Measurements from ENCODE around the gene WNT1.

Gene WNT1

GRCh38 chr12:48980389-48980952, 2.3 kb downstream of the WNT1 start:
- TF ChIP-seq, protein P1, sequence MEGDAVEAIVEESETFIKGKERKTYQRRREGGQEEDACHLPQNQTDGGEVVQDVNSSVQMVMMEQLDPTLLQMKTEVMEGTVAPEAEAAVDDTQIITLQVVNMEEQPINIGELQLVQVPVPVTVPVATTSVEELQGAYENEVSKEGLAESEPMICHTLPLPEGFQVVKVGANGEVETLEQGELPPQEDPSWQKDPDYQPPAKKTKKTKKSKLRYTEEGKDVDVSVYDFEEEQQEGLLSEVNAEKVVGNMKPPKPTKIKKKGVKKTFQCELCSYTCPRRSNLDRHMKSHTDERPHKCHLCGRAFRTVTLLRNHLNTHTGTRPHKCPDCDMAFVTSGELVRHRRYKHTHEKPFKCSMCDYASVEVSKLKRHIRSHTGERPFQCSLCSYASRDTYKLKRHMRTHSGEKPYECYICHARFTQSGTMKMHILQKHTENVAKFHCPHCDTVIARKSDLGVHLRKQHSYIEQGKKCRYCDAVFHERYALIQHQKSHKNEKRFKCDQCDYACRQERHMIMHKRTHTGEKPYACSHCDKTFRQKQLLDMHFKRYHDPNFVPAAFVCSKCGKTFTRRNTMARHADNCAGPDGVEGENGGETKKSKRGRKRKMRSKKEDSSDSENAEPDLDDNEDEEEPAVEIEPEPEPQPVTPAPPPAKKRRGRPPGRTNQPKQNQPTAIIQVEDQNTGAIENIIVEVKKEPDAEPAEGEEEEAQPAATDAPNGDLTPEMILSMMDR (IDR thresholded peaks at IDR 0.05; ENCODE audit: low read depth, low read length): no peak
- no peak for TF ChIP-seq EZH2phosphoT487 (IDR thresholded peaks at IDR 0.05; ENCODE audit: low read depth)
- Histone ChIP-seq H3K27me3 (ENCODE audit: low read depth, low read length) (peaks cover 35% of the 10 kb centered on the region), H3K79me2 (ENCODE audit: low read length) (no peaks in the 10 kb centered on the region), H3K27ac (ENCODE audit: low read length) (no peak overlapping the region), H3K4me3 (ENCODE audit: low read length) (no peak overlapping the region), H3K9me3 (ENCODE audit: insufficient read depth, low read length) (no peaks in the 10 kb centered on the region), H3K36me3 (replicated peaks; ENCODE audit: low read depth, low read length) (no peaks in the 10 kb centered on the region), H3K4me1 (ENCODE audit: low read length) (no peaks in the 10 kb centered on the region), H3K9ac (ENCODE audit: low read length) (no peak overlapping the region), H2AFZ (ENCODE audit: low read depth, low read length) (no peak overlapping the region), H3K4me2 (ENCODE audit: low read length) (no peak overlapping the region), H4K20me1 (ENCODE audit: insufficient read depth, low read length) (no peaks in the 10 kb centered on the region)

GRCh38 chr12:48980953-48981756, 3.0 kb downstream of the WNT1 start:
- H3K4me3 ChIP-seq (ENCODE audit: low read length): no peak overlapping the region
- H3K4me1 ChIP-seq (ENCODE audit: low read length): no peaks in the 10 kb centered on the region
- H3K4me2 ChIP-seq (ENCODE audit: low read length): no peak overlapping the region
- peaks cover 35% of the 10 kb centered on the region for H3K27me3 ChIP-seq (ENCODE audit: low read depth, low read length)
- H3K9me3 ChIP-seq (ENCODE audit: insufficient read depth, low read length): no peaks in the 10 kb centered on the region
- H4K20me1 ChIP-seq (ENCODE audit: insufficient read depth, low read length): no peaks in the 10 kb centered on the region
- TF ChIP-seq, protein P1 (IDR thresholded peaks at IDR 0.05; ENCODE audit: low read depth, low read length): no peak
- no peak for TF ChIP-seq EZH2phosphoT487 (IDR thresholded peaks at IDR 0.05; ENCODE audit: low read depth)
- no peaks in the 10 kb centered on the region for H3K79me2 ChIP-seq (ENCODE audit: low read length)
- H3K9ac ChIP-seq (ENCODE audit: low read length): no peak overlapping the region
- H3K36me3 ChIP-seq (replicated peaks; ENCODE audit: low read depth, low read length): no peaks in the 10 kb centered on the region
- H2AFZ ChIP-seq (ENCODE audit: low read depth, low read length): no peak overlapping the region
- H3K27ac ChIP-seq (ENCODE audit: low read length): no peak overlapping the region

GRCh38 chr12:48981757-48982157, 3.6 kb downstream of the WNT1 start:
- Histone ChIP-seq H3K9ac (ENCODE audit: low read length) (no peak overlapping the region), H3K4me2 (ENCODE audit: low read length) (no peak overlapping the region), H3K27me3 (ENCODE audit: low read depth, low read length) (peaks cover 35% of the 10 kb centered on the region), H3K4me1 (ENCODE audit: low read length) (no peaks in the 10 kb centered on the region), H3K79me2 (ENCODE audit: low read length) (no peaks in the 10 kb centered on the region), H4K20me1 (ENCODE audit: insufficient read depth, low read length) (no peaks in the 10 kb centered on the region), H3K9me3 (ENCODE audit: insufficient read depth, low read length) (no peaks in the 10 kb centered on the region), H3K27ac (ENCODE audit: low read length) (no peak overlapping the region), H2AFZ (ENCODE audit: low read depth, low read length) (no peak overlapping the region), H3K36me3 (replicated peaks; ENCODE audit: low read depth, low read length) (no peaks in the 10 kb centered on the region), H3K4me3 (ENCODE audit: low read length) (no peak overlapping the region)
- no peak for TF ChIP-seq EZH2phosphoT487 (IDR thresholded peaks at IDR 0.05; ENCODE audit: low read depth)
- TF ChIP-seq, protein P1 (IDR thresholded peaks at IDR 0.05; ENCODE audit: low read depth, low read length): no peak

GRCh38 chr12:48982397-48983080, 4.4 kb downstream of the WNT1 start:
- H3K9ac ChIP-seq (ENCODE audit: low read length): no peak overlapping the region
- H3K27me3 ChIP-seq (ENCODE audit: low read depth, low read length): peaks cover 35% of the 10 kb centered on the region
- no peaks in the 10 kb centered on the region for H3K9me3 ChIP-seq (ENCODE audit: insufficient read depth, low read length)
- H3K27ac ChIP-seq (ENCODE audit: low read length): no peak overlapping the region
- H3K4me3 ChIP-seq (ENCODE audit: low read length): no peak overlapping the region
- H3K79me2 ChIP-seq (ENCODE audit: low read length): no peaks in the 10 kb centered on the region
- H3K4me1 ChIP-seq (ENCODE audit: low read length): no peaks in the 10 kb centered on the region
- H2AFZ ChIP-seq (ENCODE audit: low read depth, low read length): no peak overlapping the region
- H3K36me3 ChIP-seq (replicated peaks; ENCODE audit: low read depth, low read length): no peaks in the 10 kb centered on the region
- TF ChIP-seq, protein P1 (IDR thresholded peaks at IDR 0.05; ENCODE audit: low read depth, low read length): no peak
- TF ChIP-seq EZH2phosphoT487 (IDR thresholded peaks at IDR 0.05; ENCODE audit: low read depth): no peak
- H3K4me2 ChIP-seq (ENCODE audit: low read length): no peak overlapping the region
- H4K20me1 ChIP-seq (ENCODE audit: insufficient read depth, low read length): no peaks in the 10 kb centered on the region

Measured in OCI-LY3 (cell line).